HG03064 (cell line): ENCODE results near the gene GEMIN7.

Experiments used
- ATAC-seq: cut with Tn5 transposase; IDR thresholded peaks from one replicate; pipeline ENCODE4 v1.9.1; 2021; ENCODE audit warnings: low read depth; ENCODE audit not compliant: unreplicated experiment

GEMIN7 gene

DNA sequence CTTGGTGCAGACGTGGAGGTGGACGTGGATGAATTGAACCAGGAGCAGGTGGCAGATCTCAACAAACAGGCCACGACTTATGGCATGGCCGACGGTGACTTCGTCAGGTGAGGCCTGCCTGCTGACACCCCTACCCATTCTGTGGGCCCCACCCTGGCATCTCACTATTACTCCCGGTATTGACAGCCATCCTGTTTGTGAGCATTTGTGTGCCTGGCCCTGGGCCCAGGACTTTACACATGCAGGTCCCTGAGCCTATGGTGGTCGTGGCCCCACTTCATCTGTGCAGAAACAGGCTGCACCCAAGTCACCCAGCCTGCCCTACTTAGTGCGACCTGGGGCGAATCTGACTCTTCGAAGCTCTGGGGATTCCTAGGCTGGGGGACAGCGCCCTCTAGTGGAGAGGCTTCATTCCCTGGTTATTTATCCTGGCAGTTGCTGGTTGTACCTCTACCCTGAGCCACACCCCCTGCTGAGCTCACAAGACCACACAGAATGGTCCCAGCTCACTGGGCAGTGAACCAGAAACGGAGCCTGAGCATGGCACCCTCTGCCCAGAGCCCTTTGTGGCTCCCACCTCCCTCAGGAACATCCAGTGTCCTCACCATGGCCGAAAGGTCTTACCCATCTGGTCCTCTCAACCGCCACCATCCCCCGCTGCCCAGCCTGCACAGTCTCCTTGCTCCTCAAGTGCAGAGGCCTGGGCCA is 19.6 kb upstream of the GEMIN7 start:
- ATAC-seq: no peak

DNA sequence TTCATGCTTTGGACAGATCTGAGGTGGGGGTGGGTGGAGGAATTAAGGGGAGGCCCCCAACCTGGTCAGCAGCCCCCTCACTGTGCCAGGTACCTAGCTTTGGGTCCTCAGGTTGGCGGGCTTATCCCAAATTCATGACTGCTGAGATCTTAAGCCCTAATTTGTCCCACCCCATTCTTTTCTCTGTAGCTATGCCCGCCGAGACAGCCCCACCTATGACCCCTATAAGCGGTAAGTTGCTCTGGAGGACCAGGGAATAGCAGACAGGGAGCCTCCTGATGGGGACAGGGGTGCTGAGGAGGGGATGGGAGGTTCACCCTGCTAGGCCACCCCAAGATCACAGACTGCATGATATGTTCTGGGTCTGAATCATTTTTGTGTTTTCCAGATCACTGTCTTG is 17.1 kb upstream of the GEMIN7 start:
- no peak for ATAC-seq

DNA sequence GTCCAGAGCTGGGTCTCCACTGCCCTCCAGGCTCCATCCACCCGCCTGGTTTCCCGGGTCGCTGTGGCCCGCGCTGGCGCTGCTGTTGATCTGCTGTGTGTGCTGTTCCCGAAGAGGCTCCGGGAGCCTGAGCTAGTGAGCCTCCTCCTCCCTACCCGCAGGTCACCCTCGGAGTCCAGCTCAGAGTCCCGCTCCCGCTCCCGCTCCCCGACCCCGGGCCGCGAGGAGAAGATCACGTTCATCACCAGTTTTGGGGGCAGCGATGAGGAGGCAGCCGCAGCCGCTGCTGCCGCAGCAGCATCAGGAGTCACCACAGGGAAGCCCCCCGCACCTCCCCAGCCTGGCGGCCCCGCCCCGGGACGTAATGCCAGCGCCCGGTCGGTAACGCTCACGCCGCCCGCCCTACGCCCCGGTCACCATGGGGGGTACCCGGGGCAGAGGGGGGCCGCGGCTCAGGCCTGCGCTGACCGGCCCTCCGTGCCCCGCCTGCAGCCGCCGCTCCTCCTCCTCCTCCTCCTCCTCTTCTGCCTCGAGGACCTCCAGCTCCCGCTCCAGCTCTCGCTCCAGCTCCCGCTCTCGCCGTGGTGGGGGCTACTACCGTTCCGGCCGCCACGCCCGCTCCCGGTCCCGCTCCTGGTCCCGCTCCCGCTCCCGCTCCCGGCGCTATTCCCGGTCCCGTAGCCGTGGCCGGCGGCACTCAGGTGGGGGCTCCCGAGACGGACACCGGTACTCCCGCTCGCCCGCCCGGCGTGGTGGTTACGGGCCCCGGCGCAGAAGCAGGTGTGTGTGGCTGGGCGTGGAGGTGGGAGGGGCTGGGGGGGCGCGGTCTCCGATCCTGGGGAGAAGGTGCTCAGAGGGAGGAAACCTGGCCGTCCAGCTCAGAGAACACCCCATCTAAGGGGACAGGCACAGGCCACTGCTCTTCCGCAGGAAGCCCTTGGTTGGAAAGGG is 14.9 kb upstream of the GEMIN7 start:
- no peak for ATAC-seq

DNA sequence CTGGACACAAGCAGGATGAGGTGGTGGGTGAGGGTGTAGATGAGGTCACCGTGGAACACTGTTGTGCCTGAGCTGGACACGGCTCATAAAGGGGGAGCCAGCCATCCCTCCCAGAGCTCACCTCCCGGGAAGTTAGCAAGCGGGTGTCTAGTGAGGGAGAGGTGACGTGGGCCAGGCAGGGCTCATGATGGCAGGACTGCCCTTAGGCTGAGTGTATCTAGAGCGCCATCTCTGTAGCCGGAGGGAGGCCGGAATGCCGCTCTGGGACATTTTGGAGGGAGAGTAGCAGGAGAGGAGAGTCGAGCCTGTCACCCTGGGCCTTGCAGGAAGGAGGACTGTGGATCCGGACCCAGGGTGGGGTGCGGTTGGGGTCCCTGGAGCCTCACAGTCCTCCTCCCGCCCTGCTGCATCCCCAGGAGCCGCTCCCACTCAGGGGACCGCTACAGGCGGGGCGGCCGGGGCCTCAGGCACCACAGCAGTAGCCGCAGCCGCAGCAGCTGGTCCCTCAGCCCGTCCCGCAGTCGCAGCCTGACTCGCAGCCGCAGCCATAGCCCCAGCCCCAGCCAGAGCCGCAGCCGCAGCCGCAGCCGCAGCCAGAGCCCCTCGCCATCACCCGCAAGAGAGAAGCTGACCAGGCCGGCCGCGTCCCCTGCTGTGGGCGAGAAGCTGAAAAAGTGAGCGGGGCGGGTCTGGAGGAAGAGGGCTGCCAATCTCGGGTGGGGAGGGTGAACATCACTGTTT is 12.0 kb upstream of the GEMIN7 start:
- no peak for ATAC-seq

DNA sequence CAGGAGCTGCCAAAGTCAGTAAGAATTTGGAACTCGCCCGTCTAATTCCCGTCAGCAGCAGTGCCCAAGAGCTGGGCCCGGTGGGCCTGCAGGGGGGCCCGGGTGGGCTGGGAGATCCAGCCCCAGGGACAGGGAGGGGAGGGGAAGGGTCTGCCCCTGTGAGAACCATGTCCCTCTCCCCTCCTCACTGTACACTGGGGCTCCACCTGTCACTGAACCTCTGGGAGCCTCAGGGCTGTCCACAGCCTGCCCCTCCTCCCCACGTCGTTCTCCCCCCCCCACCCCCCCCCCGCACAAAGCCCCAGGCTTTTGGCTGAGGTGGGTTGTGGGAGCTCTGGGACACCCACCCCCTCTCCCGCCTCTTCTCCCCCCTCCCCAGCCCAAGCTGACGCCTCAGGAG is 11.0 kb upstream of the GEMIN7 start:
- no peak for ATAC-seq

DNA sequence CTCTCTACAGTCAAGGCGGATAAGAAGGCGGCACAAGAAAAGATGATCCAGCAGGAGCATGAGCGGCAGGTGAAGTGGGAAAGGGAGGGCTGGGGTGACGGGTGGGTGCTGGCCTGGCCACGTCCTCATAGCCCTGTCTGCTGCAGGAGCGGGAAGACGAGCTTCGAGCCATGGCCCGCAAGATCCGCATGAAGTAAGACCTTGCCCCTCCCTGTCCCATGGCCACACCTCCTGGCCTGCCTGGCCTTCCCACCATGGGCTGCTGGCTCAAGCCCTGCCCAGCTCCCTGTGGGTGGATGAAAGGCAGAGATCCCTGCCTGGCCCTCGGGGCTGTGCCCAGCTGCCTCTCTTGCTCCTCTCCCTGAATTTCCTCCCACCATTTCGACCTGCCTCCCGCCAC is 10.0 kb upstream of the GEMIN7 start:
- no peak for ATAC-seq

DNA sequence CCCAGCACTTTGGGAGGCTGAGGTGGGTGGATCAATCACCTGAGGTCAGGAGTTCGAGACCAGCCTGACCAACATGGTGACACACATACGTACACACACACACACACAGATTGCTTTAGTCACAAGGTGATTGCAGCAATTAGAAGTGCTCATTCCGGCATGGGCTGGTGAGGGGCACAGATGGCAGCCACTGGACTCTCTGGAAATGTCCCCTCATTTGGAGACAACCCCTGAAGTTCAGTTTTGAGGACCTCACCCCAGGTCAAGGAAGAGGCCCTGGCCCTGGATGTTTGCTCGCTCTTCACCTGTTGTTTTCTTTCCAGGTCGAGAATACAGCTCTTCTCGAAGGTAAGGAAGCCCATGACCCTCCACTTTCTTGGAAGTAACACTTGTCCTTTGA is 8.8 kb upstream of the GEMIN7 start:
- no peak for ATAC-seq

DNA sequence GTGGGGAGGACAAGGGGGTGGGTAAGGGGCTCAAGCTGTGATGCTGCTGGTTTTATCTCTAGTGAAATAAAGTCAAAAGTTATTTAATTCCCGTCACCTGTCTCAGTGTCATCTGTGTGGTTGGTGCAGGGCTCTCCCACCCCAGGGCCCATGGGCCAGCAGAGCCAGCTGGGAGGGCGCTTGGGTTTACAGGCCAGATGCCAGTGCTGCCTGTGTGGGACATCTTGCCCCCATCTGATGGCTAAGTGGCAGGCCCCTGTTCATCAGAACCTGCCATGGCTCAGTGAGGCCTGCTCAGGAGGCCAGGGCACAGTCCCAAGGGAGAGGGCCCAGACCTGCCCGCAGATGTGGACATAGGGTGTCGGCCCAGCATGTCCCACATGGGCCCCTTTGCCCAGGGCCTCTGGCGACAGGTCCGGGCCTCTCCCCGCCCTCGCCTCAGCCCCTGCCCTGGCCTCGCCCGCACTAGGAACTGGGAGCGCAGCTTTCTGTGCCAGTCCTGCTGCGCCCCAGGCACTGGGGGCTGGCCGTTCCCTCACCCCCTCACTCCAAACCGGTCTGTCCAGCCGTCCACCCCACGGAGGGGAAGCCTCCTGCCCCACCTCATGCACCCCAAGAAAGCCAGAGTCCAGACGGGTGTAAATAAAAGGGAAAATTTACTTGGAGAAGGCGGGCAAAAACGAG is 8.1 kb upstream of the GEMIN7 start:
- no peak for ATAC-seq

DNA sequence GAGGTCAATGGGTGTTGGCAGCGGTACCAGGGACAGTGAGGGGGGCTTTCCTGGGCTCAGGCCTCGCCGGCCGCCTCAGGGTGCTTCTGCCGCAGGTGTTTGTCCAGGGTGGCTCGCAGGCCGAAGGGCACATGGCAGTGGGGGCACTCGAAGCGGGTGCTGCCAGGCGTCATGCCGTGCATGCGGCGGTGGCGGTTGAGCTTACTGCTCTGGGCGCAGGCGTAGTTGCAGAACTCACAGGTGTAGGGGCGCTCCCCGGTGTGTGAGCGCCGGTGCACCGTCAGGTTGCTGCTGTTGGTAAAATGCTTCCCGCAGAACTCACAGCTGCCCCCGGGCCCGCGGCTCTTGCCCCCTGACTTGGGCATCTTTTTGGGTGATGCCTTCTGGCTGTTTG is 7.5 kb upstream of the GEMIN7 start:
- ATAC-seq: no peak

DNA sequence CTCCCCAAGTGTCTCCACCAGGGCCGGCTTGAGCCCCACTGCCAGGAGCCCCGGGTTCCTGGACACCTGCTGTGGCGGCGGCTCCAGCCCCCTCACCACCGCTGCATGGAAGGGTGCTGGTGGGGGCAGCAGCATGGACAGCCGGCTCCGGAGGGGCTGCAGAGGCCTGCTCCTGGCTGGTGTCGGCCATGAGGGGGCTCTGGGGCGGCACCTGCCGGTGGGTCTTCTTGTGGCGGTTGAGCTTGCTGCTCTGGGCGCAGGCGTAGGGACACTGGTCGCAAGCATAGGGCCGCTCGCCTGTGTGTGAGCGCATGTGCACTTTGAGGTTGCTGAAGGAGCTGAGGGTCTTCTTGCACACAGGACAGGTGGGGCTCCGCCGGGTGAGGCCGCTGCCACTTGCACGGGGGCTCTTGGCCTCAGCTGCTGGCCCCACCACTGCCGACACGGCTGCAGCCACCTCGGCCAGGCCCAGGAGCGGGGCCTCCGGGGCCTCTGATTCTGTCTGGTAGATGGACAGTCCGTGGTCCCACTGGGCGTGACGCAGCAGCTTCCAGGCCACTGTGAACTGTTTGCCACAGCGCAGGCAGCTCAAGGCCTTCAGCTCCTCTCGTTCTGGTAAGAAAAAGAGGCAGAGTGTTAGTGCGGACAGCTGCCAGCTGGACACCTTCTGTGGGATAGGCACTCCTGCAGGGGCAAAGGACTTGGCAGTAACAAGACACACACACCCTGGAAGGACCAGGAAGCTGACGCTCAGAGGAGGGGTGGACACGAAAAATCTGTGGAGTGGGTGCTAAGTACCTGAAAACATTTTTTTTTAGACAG is 6.9 kb upstream of the GEMIN7 start:
- no peak for ATAC-seq

DNA sequence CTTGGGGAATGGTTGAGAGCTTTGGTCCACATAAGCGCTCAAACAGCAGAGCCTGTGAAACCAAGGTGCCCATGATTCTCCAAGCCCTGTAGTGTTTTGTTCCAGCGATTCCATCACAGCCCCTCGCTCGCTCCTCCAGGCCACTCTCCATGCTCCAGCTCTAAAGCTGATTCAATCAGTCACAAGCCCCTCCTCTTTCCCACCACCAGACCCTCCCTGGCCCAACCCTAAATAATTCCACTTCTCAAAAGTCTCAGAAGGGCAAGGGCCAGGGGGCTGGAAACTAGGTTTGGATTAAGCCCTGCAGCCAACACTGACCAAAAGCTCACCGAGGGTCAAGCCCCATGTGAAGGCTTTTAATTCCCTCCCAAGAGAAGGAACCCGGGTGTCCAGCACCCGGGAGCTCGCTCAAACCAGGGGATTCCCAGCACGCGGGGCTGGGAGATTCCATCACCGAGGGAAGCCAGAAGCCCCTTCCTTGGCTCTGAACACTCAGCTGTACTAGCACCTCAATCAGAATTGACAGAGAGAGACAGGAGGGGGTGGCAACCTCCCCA is 4.2 kb upstream of the GEMIN7 start:
- no peak for ATAC-seq

DNA sequence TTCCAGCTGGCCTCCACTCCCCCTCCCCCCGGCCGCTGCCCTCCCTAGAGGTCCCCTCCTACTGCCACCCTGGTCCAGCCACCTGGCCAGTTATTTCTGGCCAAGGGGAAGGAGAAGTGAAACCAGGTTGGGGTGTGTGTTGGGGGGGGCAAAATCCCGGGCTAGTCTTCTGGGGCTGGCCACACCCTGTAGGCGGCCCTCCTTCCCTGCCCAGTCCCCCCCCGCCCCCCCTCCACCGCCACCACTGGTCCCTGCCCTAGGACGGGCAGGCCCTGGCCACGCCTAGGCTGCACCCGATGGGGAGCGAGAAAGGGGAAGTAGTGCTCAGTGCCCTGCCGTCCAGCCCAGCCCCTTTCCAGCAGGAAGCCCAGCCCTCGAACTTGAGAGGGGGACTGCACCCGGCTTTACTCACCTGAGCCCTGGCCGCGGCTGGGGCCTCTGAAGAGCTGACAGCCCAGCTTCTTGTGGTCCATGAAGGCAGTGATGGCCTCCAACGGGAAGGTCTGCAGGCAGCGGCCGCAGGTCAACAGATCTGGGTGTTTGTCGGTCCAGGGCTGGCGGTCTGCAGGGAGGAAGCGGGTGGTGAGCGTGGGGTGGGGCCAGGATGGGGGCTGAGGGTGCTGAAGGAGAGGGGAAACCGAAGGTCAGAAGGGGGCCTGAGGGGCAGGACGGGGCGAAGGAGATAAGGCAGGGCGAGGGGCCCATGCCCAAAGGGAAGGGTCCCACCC is 3.6 kb upstream of the GEMIN7 start:
- peak; percentile 58 for ATAC-seq

DNA sequence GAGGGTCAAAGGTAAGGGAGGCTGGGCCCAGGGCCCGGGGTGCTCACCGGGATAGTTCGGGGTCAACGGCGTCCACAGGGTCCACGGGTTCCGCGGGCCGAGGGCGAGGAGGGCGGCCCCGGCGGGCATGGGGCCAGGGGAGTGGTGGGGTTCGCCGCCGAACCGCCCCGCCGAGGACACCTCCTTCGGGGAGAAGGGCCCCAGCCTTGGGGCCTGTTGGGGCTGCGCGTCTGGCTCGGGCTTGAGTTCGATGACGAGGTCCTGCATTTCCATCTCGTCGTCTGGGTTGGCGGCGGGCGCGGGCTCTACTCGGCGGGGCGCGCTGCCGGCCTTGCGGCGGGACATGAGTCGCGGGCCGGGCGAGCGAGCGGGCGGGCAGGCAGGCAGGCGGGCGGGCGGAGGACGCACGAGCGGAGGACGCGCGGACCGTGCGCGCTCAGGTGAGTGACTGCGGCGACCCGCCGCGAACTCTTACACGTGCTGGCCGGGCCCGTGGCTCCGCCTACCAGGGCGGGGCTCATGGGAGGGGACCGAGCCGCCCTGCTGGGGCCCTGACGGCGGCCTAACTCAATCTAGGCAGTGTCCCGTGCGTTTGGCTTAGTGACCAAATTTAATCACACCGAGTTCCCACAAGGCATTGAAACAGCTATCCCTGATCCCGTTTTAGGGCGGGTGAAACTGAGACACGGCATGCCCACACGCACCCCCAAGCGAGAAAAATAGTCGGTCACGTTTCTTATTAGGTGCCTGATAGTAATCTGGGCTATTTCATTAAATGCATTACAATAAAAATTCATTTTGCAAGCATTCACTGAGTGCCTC is 2.8 kb upstream of the GEMIN7 start, which contains the start of gene ZNF296:
TSS of gene ZNF296 (minus strand) at position 450 of the 822 bp plus-strand sequence. CDS start at position 345, 105 bp downstream.
- ATAC-seq: no peak

DNA sequence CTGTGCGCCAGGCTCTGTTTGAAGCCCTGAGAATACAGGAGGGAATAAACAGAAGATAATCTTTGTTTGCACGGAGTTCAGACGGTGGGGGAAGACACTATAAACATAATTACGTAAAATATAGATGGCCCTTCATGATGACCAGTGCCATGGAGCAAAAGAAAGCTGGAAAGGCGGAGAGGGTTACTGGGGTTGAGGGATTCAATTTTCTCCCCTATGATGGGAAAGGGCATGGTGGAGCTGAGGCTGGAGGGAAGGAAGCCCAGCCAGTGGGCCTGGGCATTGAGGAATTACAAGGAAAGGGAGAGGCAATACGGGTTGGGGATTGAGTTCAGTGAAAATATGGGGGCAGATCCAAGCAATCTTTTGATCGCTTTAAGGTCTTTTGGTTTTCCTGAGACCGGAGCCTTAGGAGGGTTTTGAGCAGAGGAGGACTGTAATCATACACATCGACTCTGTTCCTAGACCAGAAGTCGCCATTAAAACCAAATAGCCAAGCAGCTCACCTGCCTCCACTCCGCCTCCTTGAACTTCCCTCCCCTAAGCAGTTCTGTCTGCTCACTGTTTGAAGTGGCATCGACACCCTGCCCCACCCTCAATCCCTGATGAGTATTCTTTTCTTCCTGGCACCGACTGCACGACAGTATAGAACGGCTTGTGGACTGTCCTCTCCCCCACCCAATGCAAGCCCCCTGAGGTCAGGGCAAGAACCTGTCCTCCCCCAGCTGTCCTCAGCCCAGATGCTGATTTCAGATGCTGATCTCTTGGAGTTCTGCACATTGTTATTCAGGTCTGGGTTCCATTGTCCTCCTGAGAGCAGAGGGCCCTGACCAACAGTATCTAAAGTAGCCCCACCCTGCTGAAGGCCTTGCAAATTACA is 2.0 kb upstream of the GEMIN7 start:
- no peak for ATAC-seq

DNA sequence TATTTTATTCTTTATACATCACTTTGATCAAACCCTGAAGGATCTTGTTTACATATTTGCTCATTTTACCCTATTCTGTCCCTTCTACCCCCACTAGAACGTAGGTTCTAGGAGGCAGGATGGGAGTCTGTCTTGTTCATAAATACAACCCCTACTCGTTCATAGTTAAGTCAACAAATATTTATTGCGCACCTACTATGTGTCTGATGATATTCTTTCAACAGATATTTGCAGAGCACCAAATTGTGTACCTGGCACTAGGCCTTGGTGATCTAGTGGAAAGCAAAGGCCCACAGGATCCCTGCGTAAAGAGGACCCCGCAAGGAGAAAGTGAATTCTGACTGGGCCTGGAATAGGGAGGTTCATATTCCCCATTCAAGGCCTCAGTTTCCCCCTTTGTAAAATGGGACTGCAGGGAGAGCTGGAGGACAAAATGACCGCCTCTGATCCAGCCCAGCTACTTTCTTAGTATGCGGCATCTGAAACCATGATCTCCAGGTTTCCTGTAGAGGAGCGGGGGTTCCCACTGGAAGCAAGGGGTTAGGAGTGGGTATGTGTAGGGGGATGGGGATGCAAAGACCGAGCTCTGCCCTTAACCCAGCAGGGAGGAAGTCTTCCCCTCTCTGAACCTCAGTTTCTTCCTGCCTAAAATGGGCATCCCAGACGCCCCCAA is 534 bp upstream of the GEMIN7 start:
- ATAC-seq: no peak

DNA sequence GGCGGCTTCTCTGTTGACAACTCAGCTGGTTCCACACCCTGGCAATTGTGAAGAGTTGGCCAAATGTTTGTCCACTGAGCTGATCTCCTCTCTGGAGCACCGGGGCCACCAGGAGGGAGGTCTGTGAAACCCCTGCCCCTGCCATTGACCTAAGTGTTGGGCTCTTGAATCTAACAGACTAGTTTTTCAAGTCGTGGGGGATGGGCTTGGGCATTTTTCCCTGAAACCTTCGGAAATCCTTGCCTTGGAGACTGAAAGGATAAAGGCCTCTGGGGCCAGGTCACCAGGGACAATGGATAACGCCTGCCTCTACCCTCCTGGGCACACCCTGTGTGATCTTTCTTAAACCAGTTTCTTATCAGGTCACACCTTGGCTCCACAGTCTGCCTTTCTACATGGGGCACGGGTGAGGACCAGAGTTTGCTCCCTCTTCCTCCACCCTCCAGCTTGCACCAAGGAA is 881 bp downstream of the GEMIN7 start:
- no peak for ATAC-seq
